GM12872 (cell line): ENCODE measurements around the gene PRSS8.

Experiments used
- CTCF ChIP-seq: IDR thresholded peaks from 3 replicates; pipeline ENCODE4 v1.5.1; 2011; ENCODE audit warnings: low read depth, mild to moderate bottlenecking, low read length, moderate library complexity; ENCODE audit not compliant: insufficient read depth

Gene PRSS8

GRCh38 chr16:31135535-31136286 is at the start of gene PRSS8:
TSS of gene PRSS8 (minus strand) at chr16:31135727. CDS start at chr16:31135498, 229 bp downstream.
- TF ChIP-seq CTCF, result no peak

- no peak for TF ChIP-seq CTCF
Measured at GRCh38 chr16:31184888-31185287, 49.4 kb upstream of the PRSS8 start.

GRCh38 chr16:31183432-31184428 is 48.2 kb upstream of the PRSS8 start:
- TF ChIP-seq CTCF, result no peak

- TF ChIP-seq CTCF, result no peak
Measured at GRCh38 chr16:31182391-31182790, 46.9 kb upstream of the PRSS8 start.

GRCh38 chr16:31181102-31181830 is 45.7 kb upstream of the PRSS8 start:
- no peak for TF ChIP-seq CTCF

- TF ChIP-seq CTCF, result no peak
Measured at GRCh38 chr16:31179747-31180459, 44.4 kb upstream of the PRSS8 start, which contains the start of gene FUS. TSS of gene FUS (plus strand) at chr16:31180139. CDS start at chr16:31180215, 76 bp downstream.
